Hindlimb muscle (tissue), 1 donor: Measurements from ENCODE around the gene CELA3B. TPM values are rescaled to one million over a fixed set of nuclear protein-coding genes. Genes with fewer than 3 reads are reported as not detected.
"Not testable (repeated sequence)": the region's sequence is repeated elsewhere in the genome, so short reads cannot be mapped to it uniquely, and the experiment has no call there.

ENCODE experiments used
- DNase-seq: peaks from one replicate; pipeline ENCODE4 v3.0.0-alpha.2; 2013
- polyA plus RNA-seq: library from polyadenylated mRNA; unstranded; fragments of 120-200 nt; gene quantifications from one replicate; pipeline ENCODE4 v1.2.1, GENCODE V29; 2013; ENCODE audit not compliant: insufficient read length

CELA3B gene, protein sequence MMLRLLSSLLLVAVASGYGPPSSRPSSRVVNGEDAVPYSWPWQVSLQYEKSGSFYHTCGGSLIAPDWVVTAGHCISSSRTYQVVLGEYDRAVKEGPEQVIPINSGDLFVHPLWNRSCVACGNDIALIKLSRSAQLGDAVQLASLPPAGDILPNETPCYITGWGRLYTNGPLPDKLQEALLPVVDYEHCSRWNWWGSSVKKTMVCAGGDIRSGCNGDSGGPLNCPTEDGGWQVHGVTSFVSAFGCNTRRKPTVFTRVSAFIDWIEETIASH
- polyA plus RNA-seq = not detected

DNA sequence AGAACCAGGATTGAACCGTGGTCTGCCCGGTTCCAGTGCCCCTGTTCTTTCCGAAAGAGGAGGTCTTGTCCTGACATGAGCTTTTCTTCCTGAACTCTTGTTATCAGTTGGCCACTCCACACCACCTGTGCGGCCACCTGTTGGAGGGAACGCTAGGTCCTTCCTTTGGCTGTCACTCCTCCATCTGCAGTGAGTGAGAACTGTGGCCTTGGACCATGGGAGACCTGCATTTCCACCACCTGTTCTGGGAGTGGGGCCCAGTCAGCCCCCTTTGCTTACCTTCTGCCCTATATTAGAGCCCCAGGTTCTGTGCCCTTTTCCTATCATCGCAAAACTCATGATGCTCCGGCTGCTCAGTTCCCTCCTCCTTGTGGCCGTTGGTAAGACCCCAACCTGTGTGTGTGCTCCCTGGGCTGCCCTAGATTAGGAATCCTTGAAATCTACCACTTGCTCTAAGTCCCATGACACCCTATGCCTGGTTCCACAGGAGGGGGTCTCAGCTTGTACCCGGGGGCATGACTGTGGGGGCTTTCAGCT is at the start of gene CELA3B:
CELA3B (plus strand) TSS at position 320 of the 537 bp plus-strand sequence; CDS start at position 338, 18 bp downstream.
- DNase-seq = not testable (repeated sequence)

DNA sequence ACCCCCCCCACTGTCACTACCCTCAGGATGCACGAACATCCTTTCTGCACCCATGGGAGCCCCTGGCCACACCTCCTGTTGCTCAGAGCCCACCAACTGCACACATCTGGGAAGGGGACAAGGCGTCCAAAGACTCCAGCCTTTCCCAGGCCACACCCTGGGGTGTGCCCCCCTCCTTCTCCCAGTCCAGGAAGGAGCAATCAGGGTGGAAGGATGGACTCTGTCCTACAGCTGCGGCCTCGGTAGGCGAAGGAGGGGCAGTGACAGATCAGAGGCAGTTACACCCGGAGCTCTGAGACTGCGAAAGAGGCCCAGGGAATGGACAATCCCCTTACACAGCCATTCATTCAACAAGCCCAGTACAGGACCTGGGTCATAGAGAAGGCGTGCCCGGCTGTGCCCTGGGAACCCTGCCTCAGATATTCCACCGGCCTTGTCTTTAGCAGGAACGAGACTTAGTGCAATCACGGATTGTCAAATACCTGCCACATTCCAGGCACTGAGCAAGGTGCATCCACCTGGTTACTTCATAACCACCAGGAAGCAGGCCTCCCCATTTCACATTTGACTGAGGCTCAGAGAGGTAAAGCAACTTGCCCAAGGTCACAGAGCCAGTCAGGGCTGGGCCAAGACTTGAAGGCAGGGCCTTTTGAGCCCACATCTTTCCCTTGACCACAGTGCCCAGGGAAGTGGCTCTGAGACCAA is 49.1 kb upstream of the CELA3B start:
- peak; percentile 70 for DNase-seq

DNA sequence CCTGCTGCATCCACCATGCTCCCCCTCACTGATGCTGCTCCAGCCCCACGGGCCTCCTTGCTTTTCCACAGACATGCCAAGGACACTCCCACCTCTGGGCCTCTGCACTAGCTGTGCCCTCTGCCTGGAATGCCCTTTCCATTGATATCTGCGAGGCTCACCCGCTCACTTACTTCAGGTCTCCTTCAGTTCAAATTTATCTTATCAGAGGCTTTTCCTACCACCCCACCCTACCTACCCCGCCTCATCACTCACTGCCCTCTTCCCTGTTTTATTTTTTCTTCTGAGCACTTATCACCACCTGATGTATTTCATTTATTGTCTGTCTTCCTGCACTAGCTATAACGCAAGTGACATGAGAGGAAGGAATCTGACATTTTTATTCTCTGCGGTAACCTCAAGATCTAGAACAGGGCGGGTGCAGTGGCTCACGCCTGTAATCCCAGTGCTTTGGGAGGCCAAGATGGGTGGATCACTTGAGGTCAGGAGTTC is 46.7 kb upstream of the CELA3B start:
- no peak for DNase-seq

DNA sequence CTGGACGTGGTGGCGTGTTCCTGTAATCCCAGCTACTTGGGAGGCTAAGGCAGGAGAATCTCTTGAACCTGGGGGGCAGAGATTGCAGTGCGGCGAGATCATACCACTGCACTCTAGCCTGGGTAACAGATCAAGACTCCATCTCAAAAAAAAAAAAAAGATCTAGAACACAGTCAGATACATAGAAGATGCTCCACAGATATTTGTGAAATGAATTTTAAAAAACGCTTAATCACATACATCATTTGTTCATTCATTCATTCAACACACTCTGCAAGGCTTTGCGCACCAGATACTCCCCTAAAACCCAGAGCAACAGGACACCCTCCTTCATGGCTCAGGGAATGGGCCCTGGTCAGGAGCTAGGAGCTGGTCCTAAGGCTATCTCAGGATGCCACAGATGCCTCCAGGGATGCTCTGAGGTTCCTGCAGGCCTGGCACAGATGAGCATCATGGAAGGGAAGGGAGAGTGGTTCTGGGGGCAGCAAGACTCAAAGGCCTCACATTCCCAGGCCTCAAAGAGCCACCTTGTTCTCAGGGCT is 46.1 kb upstream of the CELA3B start:
- DNase-seq = no peak

DNA sequence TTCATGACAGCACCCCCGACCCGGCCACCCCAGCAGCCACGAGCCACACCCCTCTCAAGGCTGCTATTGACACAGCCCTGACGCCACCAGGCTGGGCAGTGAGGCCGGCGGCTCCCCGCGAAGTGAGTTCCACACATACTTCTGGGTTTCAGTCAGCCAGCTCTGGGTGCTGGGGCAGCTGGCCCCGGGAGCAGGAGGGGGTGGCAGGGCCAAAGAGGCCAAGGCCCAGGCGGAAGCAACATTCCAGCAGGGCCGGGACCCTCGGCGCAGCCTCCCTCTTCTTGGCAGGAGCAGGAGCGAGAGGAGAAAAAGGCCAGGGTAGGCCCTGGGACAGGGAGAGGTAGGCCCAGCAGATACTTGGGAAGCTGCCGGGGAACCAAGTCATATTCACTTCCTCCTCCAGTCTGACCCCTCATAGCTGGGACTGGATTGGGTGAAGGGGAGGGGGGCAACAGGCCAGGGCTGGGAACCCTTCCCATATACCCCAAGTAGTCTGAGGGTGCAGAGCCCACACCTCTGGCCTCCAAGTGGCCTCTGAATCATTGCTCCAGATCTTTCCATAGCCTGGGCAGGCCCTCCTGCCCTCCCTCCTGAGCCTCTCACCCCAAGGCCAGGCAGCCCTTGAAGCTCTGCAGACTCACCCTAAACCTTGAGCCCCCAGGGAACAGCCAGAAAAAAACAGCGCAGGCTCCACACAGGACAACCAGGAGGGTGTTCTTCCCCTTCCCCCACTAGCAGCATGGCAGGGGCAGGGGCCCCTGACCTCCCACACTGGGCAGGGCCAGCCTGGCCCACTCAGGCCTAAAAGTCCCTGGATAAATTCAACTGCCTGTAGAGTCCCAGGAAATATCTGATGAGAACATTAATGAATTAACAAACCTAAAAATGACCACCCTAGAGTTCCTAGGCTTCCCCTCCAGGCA is 45.4 kb upstream of the CELA3B start:
- DNase-seq = no peak

DNA sequence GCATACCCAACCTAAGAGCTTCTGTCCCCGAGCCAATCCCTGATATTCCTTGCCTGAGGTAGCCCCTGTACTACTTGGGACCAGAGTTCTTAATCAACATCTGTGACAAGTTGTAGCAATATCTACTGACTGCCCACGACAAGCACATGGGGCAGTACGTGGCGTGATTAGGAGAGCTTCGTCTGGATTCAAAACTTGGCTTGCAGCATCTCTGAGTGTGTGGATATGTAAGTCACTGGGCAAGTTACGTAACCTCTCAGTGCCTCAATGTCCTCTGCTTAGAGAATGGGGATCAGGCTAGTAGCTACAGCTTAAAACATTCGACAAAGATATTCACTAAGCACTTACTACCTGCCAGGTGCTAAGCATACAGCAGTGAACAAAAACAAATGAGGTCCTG is 44.7 kb upstream of the CELA3B start:
- no peak for DNase-seq

DNA sequence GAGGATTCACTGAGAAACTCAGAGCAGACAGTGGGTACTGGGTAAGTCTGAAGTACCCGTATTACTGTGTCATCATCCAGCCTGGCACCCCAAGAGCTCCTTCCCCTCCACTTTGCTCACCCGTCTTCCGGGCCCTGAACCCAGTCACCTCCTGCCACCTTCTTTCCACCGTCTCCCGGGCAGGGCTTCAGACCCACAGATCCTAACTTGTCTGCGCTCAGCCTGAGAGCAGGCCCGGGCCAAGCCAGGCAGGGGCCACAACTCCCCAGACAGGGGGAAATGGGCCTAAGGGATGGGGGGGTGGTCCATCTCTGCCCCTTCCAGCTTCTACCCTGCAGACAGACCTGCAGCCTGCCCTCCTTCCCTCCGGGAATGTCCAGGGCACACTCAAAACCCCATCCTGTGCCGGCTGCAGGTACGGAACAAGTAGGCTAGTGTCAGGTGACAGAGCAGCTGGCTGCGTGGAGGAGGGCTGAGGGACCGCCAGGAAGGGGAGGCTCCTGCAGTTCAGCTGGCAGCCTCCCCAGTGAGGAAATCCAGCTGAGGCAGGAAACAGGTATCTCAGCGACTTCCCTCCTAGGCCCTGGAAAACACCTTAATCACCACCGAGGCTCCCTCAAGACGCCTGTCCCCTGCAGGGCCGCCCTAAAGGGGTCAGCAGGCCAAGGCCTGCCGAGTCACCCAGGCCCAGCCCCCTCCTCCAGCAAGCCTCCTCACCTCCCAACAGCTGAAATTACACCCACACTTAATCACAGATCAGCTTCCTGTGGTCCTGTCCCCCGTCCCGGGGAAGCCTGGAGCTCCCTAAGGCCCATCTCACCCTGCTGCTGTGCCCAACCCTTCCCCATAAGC is 43.2 kb upstream of the CELA3B start:
- DNase-seq = peak; percentile 69

DNA sequence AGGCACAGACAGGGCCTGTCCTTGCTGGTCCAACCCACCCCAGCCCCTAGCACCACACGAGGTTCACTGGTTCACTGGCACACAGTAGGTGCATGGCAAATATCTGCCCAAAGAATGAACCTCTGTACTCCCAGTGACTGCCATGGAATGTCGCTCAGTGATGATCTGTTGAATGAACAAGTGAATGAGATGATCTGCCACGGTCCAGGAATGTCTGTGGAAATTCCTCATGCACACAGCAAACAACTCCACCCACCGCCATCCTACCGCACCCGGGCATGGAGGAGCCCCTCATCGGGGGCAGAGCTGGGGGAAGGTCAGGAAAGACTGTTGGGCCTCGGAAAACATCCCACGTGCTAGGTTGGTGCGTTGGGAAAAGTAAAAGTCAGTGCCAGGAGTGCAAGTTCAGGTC is 41.4 kb upstream of the CELA3B start:
- no peak for DNase-seq

DNA sequence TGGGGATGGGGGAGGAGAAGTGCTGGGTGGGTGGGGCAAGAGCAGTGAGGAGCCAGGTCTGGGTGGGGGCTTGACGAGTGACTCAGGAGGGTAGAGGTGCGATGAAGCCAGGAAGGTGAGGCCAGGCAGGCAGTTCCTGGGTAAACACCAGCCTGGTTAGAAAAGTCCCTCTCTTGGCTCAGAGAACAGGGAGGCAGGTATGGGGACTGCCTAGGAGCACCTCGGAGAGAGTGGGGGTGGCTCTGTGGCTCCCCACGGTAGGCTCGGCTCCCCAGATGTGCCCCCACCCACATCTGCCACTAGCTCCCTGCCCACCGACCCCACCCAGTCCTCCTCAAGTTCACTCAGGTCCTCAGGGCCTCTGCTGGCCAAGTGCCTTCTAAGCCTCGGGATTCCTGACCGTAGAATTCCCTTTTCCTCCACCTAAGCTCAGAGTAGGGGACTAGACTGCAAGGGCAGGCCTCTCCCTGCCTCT is 40.9 kb upstream of the CELA3B start:
- DNase-seq = no peak

DNA sequence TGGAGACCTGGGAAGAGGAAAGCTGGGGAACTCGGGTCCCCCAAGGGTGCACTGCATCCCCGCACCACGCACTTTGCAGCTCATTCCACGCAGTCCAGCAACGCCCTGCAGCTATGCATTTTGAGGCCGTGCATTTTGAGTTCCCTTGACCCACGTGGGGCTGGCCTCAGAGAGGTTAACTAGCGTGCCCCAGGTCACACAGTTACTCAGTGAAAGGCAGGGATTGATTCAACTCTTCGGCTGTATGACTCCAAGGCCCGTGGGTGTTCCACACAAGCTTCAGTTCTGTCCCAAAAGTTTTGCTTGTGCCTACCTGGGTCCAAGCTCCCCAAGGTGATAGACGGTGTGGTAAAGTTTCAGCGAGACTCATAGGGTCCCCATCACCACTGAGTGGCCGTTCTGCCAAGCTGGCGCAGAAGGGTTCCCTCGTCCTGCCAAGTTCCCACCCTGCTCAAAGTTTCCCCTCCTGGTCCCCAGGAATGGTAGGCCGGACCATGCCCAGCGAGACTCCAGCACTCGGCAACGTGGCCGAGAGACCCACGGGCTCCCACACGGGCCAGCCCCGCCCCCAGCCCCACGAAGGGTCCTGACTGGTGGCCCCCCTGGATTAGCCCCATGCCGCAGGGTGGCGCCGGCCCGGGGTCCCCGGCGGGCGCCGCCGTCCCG is 40.3 kb upstream of the CELA3B start:
- no peak for DNase-seq

DNA sequence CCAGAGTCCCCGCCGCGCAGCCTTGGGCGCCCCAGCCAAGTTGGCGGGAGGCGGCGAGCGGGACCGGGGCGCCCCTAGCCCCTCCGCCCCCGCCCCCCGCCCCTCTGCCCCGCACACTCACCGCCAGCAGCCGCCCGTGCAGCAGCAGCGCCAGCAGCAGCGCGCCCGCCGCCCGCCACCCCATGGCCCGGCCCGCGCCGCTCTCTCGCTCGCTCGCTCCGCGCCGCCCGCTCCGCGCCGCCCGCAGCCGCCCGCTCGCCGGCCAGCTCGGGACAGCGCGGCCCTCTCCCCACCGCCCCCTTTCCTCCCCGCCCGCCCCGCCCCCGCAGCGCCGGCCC is 39.8 kb upstream of the CELA3B start, which contains the start of gene HSPG2:
HSPG2 (minus strand) TSS at position 277 of the 338 bp plus-strand sequence; CDS start at position 184, 93 bp downstream.
- no peak for DNase-seq

DNA sequence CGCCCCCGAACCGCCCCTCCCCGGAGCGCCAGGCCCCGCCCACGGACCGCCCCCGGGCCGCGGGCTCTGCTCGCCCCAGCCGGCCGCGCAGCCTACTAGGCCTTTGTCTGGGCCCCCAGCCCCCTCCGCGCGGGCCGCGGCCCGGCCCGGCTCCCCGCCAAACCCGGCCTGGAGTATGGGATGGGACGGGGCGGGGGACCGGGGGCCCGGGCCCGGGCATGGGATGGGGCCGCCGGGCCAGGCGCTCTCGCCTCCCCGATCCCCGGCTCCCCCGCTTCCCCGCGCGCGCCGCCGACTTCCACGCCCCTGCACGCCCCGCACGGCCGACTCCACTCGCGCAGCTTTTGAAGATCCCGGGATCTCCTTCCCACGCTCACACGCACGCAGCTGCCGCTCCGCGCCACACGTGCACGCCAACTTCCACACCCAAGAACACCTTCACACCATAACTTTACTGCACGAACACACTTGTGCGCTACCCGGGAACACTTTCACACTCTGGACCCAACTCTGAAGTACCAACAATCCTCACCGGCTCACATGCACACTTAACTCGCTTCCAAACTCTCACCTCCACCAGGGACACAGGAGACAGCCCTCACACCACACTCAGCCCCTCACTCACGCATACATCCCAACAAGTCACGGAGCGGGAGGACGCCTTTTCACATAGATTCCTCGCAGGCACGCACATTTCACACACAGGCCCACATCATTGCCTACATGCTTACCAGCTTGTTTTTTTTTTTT is 39.3 kb upstream of the CELA3B start:
- DNase-seq = peak; percentile 90

DNA sequence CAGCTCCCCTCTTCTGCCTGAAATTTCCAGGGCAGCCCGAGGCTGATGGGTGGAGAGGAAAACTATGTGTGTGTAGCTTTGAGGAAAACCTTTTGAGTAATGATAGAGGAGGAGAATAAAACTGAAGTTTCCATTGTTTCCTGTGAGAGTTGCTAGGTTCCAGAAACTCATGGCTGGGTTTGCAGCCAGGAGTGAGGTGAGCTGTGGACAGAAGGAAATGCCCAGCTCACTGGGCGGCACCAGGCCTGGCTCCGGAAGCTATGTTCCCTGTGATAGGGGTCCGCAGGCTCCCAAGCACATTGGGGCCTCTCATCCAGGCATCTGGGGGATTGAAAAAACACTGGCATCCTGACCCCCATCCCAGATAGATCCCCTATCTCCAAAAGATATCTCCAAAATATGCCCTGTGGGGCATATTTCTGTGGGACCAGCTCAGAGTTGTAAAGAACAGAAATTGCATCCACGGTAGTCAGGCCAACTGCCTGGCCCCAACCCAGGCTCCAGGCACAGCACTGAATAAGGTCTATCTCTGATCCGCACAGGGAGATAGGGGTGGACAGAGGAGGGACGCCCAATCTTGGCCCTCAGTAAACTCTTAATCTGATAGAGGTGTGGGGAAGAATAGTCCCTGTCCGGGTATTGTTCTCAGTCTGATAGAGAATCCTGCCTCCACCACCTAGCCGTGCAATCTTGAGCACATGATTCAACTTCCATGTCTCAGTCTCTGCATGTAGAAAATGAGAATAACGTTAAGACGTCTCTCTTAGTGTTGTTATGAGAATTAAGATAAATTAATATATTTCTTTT is 37.9 kb upstream of the CELA3B start:
- peak; percentile 71 for DNase-seq

DNA sequence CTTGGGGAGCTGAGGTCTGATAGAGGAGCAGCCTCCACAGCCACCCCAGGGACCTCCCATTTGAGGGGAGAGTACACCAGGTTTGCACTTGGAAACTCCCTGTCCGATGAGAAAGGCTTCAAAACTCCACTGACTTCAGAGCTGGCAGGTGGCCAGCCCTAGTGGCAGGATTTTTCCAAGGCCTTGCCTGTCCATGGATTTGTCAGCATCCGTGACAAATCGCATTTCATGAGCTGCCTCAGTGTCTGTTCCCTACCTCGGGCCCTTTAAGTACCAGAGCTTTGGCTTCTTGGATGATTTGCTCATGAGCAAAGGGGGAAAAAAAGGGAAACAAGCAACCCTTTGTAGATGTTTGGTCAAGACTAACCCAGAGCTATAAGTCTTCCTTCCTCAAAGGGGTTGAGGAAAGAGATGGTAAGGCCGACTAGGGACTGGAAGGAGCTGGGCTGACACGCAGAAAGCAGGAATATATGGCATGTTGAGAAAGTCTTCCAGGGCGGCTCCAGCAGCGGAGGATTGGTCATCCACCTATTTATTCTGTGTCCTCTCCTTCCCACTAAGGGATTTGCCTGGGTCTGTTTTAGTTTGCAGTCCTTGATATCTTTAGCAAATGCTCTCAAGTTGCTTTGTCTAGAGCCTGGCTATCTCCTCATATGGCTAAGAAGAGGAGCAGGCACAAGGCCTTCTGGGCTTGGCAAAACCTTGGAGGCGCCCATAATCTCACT is 37.0 kb upstream of the CELA3B start:
- DNase-seq = peak; percentile 89

DNA sequence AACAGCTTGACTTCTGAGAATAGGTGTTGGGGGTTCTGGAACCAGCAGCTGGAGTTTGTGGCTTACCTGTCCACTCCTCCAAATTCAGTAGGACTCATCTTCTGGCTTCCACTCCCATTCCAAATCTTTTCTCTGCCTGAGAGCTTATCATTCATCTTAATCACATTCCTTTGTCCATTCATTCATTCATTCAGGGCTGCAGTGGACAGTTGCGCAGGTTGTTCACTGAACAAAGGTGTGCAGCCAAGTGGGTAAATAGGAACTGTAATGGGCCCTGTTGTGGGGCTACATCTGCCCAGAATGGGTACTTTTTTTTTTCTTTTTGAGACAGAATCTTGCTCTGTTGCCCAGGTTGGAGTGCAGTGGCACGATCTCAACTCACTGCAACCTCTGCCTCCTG is 36.3 kb upstream of the CELA3B start:
- DNase-seq = no peak

DNA sequence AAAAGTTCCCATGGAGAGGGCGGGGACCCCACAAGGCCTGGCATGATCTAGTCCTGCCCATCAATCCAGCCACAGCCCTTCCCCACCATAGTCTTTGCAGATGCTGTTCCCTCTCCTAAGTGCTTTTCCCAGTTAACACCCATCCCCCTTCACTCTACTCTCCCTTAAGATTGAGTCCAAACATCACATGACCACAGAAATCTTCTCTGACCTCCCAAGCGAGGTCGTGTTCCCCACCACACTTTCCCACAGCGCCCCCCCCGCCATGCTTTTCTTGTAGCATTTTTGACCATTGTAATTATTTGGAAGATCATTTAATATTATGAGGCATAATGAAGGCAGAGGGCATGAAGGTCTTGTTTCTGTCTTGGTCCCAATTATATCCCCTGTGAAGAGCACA is 35.5 kb upstream of the CELA3B start:
- no peak for DNase-seq

DNA sequence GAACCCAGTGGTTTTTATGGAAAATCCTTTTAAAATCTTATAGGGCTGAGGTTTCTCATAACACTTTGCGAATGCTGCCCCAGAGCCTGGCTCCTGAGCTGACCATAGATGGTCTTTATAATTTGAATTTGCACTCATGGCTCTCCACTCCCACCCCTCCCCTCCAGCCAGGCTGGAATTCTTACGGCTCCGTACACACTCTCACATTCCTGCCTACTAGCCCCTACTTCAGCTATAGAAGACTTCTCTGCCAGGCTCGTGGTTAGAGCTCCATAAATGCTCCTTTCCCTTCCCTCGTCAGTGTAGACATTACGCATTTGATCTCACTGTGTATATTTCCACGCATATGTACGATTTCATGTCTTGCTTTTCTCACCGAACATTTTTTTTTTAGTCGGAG is 34.4 kb upstream of the CELA3B start:
- DNase-seq = no peak

DNA sequence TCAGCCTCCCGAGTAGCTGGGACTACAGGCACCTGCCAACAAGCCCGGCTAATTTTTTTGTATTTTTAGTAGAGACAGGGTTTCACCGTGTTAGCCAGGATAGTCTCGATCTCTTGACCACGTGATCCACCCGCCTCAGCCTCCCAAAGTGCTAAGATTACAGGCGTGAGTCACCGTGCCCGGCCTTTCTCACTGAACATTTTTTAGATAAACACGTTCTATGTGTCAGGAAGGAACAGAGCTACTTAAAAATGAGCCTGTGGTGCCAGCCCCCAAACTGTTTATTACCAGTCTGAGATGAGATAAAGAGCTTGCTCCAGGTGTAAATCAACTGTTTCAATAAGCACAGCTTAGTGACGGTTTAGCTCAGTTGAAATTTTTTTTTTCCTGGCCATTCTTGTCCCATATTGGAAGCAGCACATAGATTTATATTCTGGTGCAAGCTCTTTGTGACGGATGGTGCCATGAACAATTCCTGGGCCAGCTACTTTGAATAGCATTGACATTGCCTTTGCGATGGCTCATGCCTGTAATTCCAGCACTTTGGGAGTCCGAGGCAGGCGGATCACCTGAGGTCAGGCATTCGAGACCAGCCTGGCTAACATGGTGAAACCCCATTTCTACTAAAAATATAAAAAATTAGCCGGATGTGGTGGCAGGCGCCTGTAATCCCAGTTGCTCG is 33.7 kb upstream of the CELA3B start:
- DNase-seq = not testable (repeated sequence)
